Stomach (tissue), 9 donors: ENCODE measurements around the gene C2CD2. TPM values are rescaled to one million over a fixed set of nuclear protein-coding genes. Genes with fewer than 3 reads are reported as not detected.
"Not testable (repeated sequence)": the region's sequence is repeated elsewhere in the genome, so short reads cannot be mapped to it uniquely, and the experiment has no call there.

Experiments used
- DNase-seq, 2 donors: peaks; one replicate each; pipeline versions ENCODE4 v3.0.0 to v3.0.0-alpha.2; 2013 to 2019
- H3K27ac ChIP-seq, 5 donors: fragments of 200-600 bp in 4 of 5; sonication (generic) in 4 of 5; one replicate each; pipeline ENCODE4 v1.5.1; 2013 to 2019; ENCODE audit warnings: mild to moderate bottlenecking in 1 of 5, moderate library complexity in 1 of 5
- H3K27me3 ChIP-seq, 3 donors: fragments of 200-600 bp; sonication (generic); one replicate each; pipeline ENCODE4 v1.5.1; 2017 to 2019; ENCODE audit warnings: mixed run types in 1 of 3
- H3K36me3 ChIP-seq, 4 donors: fragments of 200-600 bp; sonication (generic); 1 replicate in 3 of 4; 2 replicates in 1 of 4; pipeline ENCODE4 v1.5.1; 2016 to 2019
- H3K4me1 ChIP-seq, 4 donors: fragments of 200-600 bp; sonication (generic); one replicate each; pipeline ENCODE4 v1.5.1; 2016 to 2019
- H3K4me3 ChIP-seq, 4 donors: fragments of 200-600 bp; sonication (generic) in 3 of 4; one replicate each; pipeline ENCODE4 v1.5.1; 2016 to 2019; ENCODE audit warnings: mild to moderate bottlenecking in 1 of 4
- H3K9me3 ChIP-seq, 4 donors: fragments of 200-600 bp; sonication (generic); one replicate each; pipeline ENCODE4 v1.5.1; 2016 to 2019
- CTCF ChIP-seq, 7 experiments: fragments of 450-650 bp in 4 of 7; fragments of 200-600 bp in 3 of 7; sonication (generic) in 3 of 7; IDR thresholded peaks; one replicate each; pipeline ENCODE4 v1.5.1; 2016 to 2019; ENCODE audit warnings: antibody characterized with exemption in 7 of 7, control low read depth in 2 of 7, mild to moderate bottlenecking in 1 of 7
- EP300 ChIP-seq: sonication (generic); formaldehyde crosslinking; IDR thresholded peaks from one replicate; pipeline ENCODE4 v1.6.1; 2017; ENCODE audit warnings: antibody characterized with exemption
- POLR2A ChIP-seq, 4 donors: fragments of 450-650 bp; IDR thresholded peaks; one replicate each; pipeline ENCODE4 v1.6.1; 2016; ENCODE audit warnings: antibody characterized with exemption in 4 of 4, control low read depth in 2 of 4, mild to moderate bottlenecking in 1 of 4, moderate library complexity in 1 of 4
- POLR2AphosphoS5 ChIP-seq, 3 donors: sonication (generic); formaldehyde crosslinking; IDR thresholded peaks; one replicate each; pipeline ENCODE4 v1.6.1; 2016; ENCODE audit warnings: antibody characterized with exemption in 3 of 3
- WGBS, 5 donors: extraction: QIAGEN DNeasy Blood & Tissue Kit in 3 of 5; methylation state at CpG; one replicate each; pipeline versions ENCODE4 v1.1.5 to v1.1.7; 2013 to 2018; 5-methylcytosine and 5-hydroxymethylcytosine counted together
- intact Hi-C: fragments of 100-400 bp; cut with DNase I; formaldehyde crosslinking; loops from one replicate; pipeline ENCODE4 v1.15.1; 2023; ENCODE audit warnings: low total_unique reads
- polyA plus RNA-seq, 3 donors: library from polyadenylated mRNA; stranded (reverse); fragments of 200-250 nt; gene quantifications; one replicate each; pipeline ENCODE4 v1.2.3, GENCODE V29; 2013
- total RNA-seq, 5 donors: library from RNA; depleted of rRNA; stranded (reverse); fragments of >200 nt; gene quantifications; one replicate each; pipeline versions ENCODE4 v1.1.0 to v1.2.3, GENCODE V29; 2014 to 2016
- donor health status: healthy with polysubstance abuse.
- donor health status: Bipolar disorder and iron deficiency.
- donor health status: healthy.

Gene C2CD2
- total and polyA plus RNA-seq, 8 donors, result 4.6 to 31.9 (median 16.0) TPM

- Histone ChIP-seq H3K9me3 (no peaks in the 10 kb centered on the region), H3K27me3 (peaks cover 0 to 11% (median 0%) of the 10 kb centered on the region in 3 donors), H3K4me3 (no peak overlapping the region), H3K36me3 (no peaks in the 10 kb centered on the region), H3K27ac (no peak overlapping the region), H3K4me1 (peaks cover 10 to 28% (median 18%) of the 10 kb centered on the region in 4 donors)
- DNase-seq, result no peak
- WGBS, 5 donors, result 84 to 89% (median 89%) methylated on average over 11 of the region's 11 CpGs
- intact Hi-C loops, result no loop called here
- TF ChIP-seq CTCF (IDR thresholded peaks at IDR 0.05) (no peak), POLR2A (IDR thresholded peaks at IDR 0.05) (no peak), POLR2AphosphoS5 (IDR thresholded peaks at IDR 0.05) (no peak), EP300 (no peak)
These were observed 8.7 kb upstream of the C2CD2 start for GRCh38 chr21:41962425-41962966.

- no peak overlapping the region for H3K27ac ChIP-seq
- no peaks in the 10 kb centered on the region for H3K9me3 ChIP-seq
- H3K4me3 ChIP-seq, result no peak overlapping the region
- no peaks in the 10 kb centered on the region for H3K36me3 ChIP-seq
- DNase-seq, result no peak
- 64 to 76% (median 72%) methylated on average over 8 of the region's 8 CpGs for WGBS, 5 donors
- no peak for TF ChIP-seq EP300
- no peak for TF ChIP-seq POLR2A (IDR thresholded peaks at IDR 0.05)
- no peak for TF ChIP-seq CTCF (IDR thresholded peaks at IDR 0.05)
- no peak for TF ChIP-seq POLR2AphosphoS5 (IDR thresholded peaks at IDR 0.05)
- intact Hi-C loops, result no loop called here
- H3K4me1 ChIP-seq, result peaks cover 13 to 36% (median 23%) of the 10 kb centered on the region in 4 donors
- H3K27me3 ChIP-seq, result peaks cover 0 to 11% (median 0%) of the 10 kb centered on the region in 3 donors
These were observed 7.9 kb upstream of the C2CD2 start for GRCh38 chr21:41961753-41962152.

GRCh38 chr21:41961282-41961701, 7.5 kb upstream of the C2CD2 start:
- Histone ChIP-seq H3K27me3 (peaks cover 0 to 11% (median 0%) of the 10 kb centered on the region in 3 donors), H3K27ac (no peak overlapping the region), H3K4me1 (peaks cover 13 to 40% (median 25%) of the 10 kb centered on the region in 4 donors), H3K9me3 (no peaks in the 10 kb centered on the region), H3K36me3 (no peaks in the 10 kb centered on the region), H3K4me3 (no peak overlapping the region)
- no peak for DNase-seq
- 75 to 87% (median 84%) methylated on average over 14 of the region's 14 CpGs for WGBS, 5 donors
- TF ChIP-seq EP300, result no peak
- TF ChIP-seq CTCF (IDR thresholded peaks at IDR 0.05), result no peak
- no peak for TF ChIP-seq POLR2AphosphoS5 (IDR thresholded peaks at IDR 0.05)
- TF ChIP-seq POLR2A (IDR thresholded peaks at IDR 0.05), result no peak
- intact Hi-C loops, result no loop called here

DNA sequence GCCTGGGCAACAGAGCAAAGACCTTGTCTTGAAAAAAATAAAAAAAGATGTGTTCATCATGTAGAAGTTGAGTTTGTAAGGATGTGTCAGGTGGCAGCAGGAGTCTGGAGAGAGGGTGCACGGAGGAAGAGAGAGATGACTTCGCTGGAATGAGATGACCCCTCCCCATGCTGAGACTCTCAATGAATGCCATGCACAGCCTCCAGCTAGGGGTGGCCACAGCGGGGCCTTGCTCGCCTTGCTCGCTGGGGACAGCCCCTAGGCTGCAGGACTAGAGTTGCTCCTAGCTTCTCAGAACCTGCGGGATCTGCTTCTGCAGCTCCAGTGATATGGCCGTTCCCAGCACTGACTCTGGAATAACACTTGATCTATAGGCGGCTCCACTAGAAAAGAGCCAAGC, 6.6 kb upstream of the C2CD2 start:
- Histone ChIP-seq H3K27ac (no peak overlapping the region), H3K27me3 (peaks cover 0 to 11% (median 0%) of the 10 kb centered on the region in 3 donors), H3K36me3 (no peaks in the 10 kb centered on the region), H3K9me3 (no peaks in the 10 kb centered on the region), H3K4me3 (no peak overlapping the region), H3K4me1 (peaks cover 9 to 33% (median 20%) of the 10 kb centered on the region in 4 donors)
- intact Hi-C loops, result no loop called here
- no peak for TF ChIP-seq POLR2A (IDR thresholded peaks at IDR 0.05)
- no peak for TF ChIP-seq EP300
- TF ChIP-seq CTCF (IDR thresholded peaks at IDR 0.05), result no peak
- TF ChIP-seq POLR2AphosphoS5 (IDR thresholded peaks at IDR 0.05), result no peak
- 86 to 93% (median 87%) methylated on average over 8 of the region's 8 CpGs for WGBS, 5 donors
- no peak for DNase-seq

GRCh38 chr21:41959697-41960096, 5.9 kb upstream of the C2CD2 start:
- intact Hi-C loops, H3K9me3 ChIP-seq, H3K4me3 ChIP-seq, DNase-seq, H3K36me3 ChIP-seq, H3K27ac ChIP-seq: not testable (repeated sequence)
- H3K4me1 ChIP-seq, result peaks cover 7 to 30% (median 18%) of the 10 kb centered on the region in 4 donors
- peaks cover 0 to 11% (median 0%) of the 10 kb centered on the region in 3 donors for H3K27me3 ChIP-seq
- 93 to 98% (median 95%) methylated on average over 11 of the region's 11 CpGs for WGBS, 5 donors
